ENCODE measurements around the gene PLA2G4E. TPM values are rescaled to one million over a fixed set of nuclear protein-coding genes. Genes with fewer than 3 reads are reported as not detected.
A peak's percentile ranks its signal among the peaks of the same experiment; 100 is the strongest.

The PLA2G4E gene
- total and polyA plus RNA-seq, 8 donors = 0.78 TPM; not detected in 7

DNA sequence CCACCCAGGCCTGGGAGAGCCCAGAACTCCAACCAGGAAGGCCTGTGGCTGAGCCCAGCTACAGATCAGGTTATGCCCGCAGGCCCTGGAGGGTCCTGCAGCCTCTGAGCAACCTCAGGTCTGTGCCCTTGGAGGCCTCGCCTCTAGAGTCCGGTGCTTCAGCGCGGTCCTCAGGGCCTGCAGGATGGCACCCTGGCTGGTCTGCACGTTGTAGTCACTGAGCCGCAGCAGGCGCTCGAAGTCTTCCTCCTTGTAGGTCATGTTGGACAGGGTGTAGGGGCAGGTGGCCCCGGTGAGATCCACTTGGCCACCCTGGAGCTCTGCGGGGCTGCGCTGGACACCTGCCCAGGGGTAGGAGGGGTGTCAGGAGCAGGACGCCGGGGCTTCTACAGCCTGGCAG lies 47.8 kb upstream of the PLA2G4E start:
- H3K4me1 ChIP-seq = peaks cover 0 to 6% (median 1%) of the 10 kb centered on the region in 4 donors

DNA sequence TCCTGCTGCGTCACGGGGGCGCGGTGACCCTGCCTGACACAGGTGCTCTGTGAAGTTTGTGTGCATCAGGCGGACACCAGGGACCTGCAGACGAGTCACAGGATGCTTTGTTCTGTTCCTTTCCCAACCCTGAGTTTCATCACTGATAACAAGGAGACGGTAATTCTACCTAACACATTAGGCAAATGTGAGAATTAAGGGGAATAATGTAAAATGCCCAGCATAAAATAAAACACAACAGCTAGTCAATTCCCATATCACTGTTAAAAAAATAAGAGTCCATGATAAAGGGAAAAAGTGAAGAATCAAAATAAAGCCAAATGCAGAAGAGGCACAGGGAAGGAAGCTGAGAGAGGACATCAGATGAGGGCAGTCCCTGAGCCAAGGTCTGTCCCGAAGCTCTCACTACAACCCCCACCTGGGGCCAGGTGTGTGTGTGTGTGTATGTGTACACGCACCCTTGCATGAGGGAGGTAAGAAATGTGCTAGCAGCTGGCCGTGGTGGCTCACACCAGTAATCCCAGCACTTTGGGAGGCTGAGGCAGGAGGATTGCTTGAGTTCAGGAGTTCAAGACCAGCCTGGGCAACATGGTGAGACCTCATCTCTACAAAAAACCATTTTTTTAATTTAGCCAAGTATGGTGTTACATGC lies 46.0 kb upstream of the PLA2G4E start:
- peaks cover 0 to 44% (median 0%) of the 10 kb centered on the region in 3 donors for H3K27me3 ChIP-seq
- peaks cover 0 to 6% (median 1%) of the 10 kb centered on the region in 4 donors for H3K4me1 ChIP-seq
- no peak overlapping the region for H3K27ac ChIP-seq
- TF ChIP-seq, protein P1, sequence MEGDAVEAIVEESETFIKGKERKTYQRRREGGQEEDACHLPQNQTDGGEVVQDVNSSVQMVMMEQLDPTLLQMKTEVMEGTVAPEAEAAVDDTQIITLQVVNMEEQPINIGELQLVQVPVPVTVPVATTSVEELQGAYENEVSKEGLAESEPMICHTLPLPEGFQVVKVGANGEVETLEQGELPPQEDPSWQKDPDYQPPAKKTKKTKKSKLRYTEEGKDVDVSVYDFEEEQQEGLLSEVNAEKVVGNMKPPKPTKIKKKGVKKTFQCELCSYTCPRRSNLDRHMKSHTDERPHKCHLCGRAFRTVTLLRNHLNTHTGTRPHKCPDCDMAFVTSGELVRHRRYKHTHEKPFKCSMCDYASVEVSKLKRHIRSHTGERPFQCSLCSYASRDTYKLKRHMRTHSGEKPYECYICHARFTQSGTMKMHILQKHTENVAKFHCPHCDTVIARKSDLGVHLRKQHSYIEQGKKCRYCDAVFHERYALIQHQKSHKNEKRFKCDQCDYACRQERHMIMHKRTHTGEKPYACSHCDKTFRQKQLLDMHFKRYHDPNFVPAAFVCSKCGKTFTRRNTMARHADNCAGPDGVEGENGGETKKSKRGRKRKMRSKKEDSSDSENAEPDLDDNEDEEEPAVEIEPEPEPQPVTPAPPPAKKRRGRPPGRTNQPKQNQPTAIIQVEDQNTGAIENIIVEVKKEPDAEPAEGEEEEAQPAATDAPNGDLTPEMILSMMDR (IDR thresholded peaks at IDR 0.05) = no peak
- no peak for TF ChIP-seq EP300 (IDR thresholded peaks at IDR 0.05)
- no peak for TF ChIP-seq POLR2AphosphoS5 (IDR thresholded peaks at IDR 0.05)
- no peak for TF ChIP-seq POLR2A (IDR thresholded peaks at IDR 0.05)
- H3K36me3 ChIP-seq = no peaks in the 10 kb centered on the region
- WGBS, 5 donors = 38 to 43% (median 39%) methylated on average over 10 of the region's 10 CpGs
- H3K9me3 ChIP-seq = no peaks in the 10 kb centered on the region
- no peak overlapping the region for H3K4me3 ChIP-seq
- intact Hi-C loops (cut with DNase I; ENCODE audit: low total_unique reads) = loop anchor here (5.0 kb wide), 1 partner anchor 70 kb away; no protein-coding TSS in a partner anchor
- DNase-seq = no peak

More for the DNA sequence above, 47.8 kb upstream of the PLA2G4E start:
- H3K27me3 ChIP-seq = peaks cover 0 to 46% (median 0%) of the 10 kb centered on the region in 3 donors
- no peaks in the 10 kb centered on the region for H3K9me3 ChIP-seq
- intact Hi-C loops (cut with DNase I; ENCODE audit: low total_unique reads) = loop anchor here (5.0 kb wide), 1 partner anchor 69 kb away; no protein-coding TSS in a partner anchor
- peak in 1 of 2 donors; percentile 22 for DNase-seq
- H3K27ac ChIP-seq = no peak overlapping the region
- WGBS, 5 donors = 82 to 94% (median 93%) methylated on average over 3 to 14 of the region's 14 CpGs
- no peak overlapping the region for H3K4me3 ChIP-seq
- H3K36me3 ChIP-seq = no peaks in the 10 kb centered on the region
- TF ChIP-seq EP300 (IDR thresholded peaks at IDR 0.05) = no peak
- no peak for TF ChIP-seq POLR2AphosphoS5 (IDR thresholded peaks at IDR 0.05)
- no peak for TF ChIP-seq POLR2A (IDR thresholded peaks at IDR 0.05)

DNA sequence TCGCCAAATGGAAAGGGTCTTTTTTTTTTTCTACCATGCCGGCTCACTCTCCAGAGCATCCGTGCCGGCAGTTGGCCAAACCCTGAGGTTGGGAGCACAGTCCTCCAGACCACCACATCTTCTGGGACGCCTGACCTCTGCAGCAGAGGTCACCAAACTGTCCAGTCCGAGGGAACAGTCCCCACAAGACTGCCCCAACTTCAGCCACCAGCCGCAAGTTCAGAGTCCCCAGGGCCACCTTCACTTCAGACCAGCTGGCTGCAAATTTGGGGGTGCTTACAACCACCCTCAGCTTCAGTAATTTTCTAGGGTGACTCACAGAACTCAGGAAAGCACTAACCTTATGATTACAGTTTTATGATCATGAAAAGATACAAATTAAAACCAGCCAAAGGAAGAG lies 44.6 kb upstream of the PLA2G4E start:
- Histone ChIP-seq H3K4me1 (peaks cover 0 to 6% (median 1%) of the 10 kb centered on the region in 4 donors), H3K27ac (no peak overlapping the region), H3K36me3 (no peaks in the 10 kb centered on the region), H3K4me3 (no peak overlapping the region), H3K9me3 (no peaks in the 10 kb centered on the region), H3K27me3 (peaks cover 0 to 31% (median 0%) of the 10 kb centered on the region in 3 donors)
- 43 to 62% (median 54%) methylated on average over 6 to 7 of the region's 7 CpGs for WGBS, 5 donors
- TF ChIP-seq POLR2AphosphoS5 (IDR thresholded peaks at IDR 0.05) (no peak), EP300 (IDR thresholded peaks at IDR 0.05) (no peak), POLR2A (IDR thresholded peaks at IDR 0.05) (no peak)
- TF ChIP-seq, protein P1 (IDR thresholded peaks at IDR 0.05) = no peak
- intact Hi-C loops (cut with DNase I; ENCODE audit: low total_unique reads) = loop anchor here (5.0 kb wide), 1 partner anchor 72 kb away; no protein-coding TSS in a partner anchor
- DNase-seq = no peak

DNA sequence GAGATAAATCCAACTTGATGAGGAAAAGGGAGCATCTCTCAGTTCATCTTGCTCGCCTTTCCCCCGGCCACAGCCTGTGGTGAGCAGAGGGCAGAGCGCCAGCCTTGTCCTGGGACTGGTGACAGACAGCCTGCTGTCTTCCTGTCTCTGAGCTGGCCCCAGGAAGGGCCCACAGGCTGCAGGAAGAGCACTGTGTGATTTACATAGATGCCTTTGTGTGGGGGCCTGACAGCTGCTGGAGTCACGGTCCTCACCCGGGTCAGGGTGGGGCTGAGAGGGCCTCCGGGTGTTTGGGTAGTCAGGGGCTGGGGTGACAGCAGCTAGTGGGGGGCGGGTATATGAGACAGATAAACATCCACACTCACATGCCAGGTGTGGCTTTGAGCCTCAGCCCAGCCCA lies 44.2 kb upstream of the PLA2G4E start:
- H3K4me1 ChIP-seq = peaks cover 0 to 8% (median 3%) of the 10 kb centered on the region in 4 donors
- no peaks in the 10 kb centered on the region for H3K9me3 ChIP-seq
- peaks cover 0 to 28% (median 0%) of the 10 kb centered on the region in 3 donors for H3K27me3 ChIP-seq
- intact Hi-C loops (cut with DNase I; ENCODE audit: low total_unique reads) = loop anchor here (5.0 kb wide), 1 partner anchor 72 kb away; no protein-coding TSS in a partner anchor
- no peak overlapping the region for H3K27ac ChIP-seq
- peak; percentile 24 to 49 for DNase-seq
- 35 to 46% (median 38%) methylated on average over 7 of the region's 7 CpGs for WGBS, 5 donors
- H3K36me3 ChIP-seq = no peaks in the 10 kb centered on the region
- H3K4me3 ChIP-seq = no peak overlapping the region
- no peak for TF ChIP-seq POLR2A (IDR thresholded peaks at IDR 0.05)
- no peak for TF ChIP-seq EP300 (IDR thresholded peaks at IDR 0.05)
- TF ChIP-seq, protein P1 (IDR thresholded peaks at IDR 0.05) = no peak
- no peak for TF ChIP-seq POLR2AphosphoS5 (IDR thresholded peaks at IDR 0.05)
